ENCODE results near the gene CLTC. TPM values are rescaled to one million over a fixed set of nuclear protein-coding genes. Genes with fewer than 3 reads are reported as not detected.

The CLTC gene
- polyA plus RNA-seq, 1 experiment = 441 TPM

DNA sequence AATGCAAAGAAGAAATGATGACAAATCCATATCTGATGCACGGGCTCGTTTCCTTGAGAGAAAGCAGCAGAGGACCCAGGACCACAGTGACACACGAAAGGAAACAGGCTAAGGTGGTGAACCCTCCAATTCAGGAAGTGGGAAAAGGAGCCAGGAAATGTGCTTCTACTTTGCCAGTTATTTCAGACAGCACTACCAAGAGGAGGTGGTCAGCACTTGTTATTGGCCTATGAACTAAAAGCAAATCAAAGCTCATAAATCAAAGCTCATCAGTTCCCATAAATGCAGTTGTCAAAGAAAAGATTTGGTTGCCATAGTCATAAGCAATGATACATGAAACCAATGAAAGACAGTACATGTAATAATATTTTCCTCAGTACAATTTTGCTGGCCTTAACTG is 12.6 kb upstream of the CLTC start:
- Histone ChIP-seq H3K9me3 (ENCODE audit: control insufficient read depth, insufficient read depth, low read length) (no peaks in the 10 kb centered on the region), H3K4me3 (ENCODE audit: low read depth, low read length) (no peak overlapping the region), H3K27ac (ENCODE audit: low read depth, low read length) (no peak overlapping the region), H3K27me3 (ENCODE audit: control insufficient read depth, insufficient read depth, low read length) (no peaks in the 10 kb centered on the region)
- DNase-seq (ENCODE audit: low read depth, low spot score) = no peak
- TF ChIP-seq, protein P1, sequence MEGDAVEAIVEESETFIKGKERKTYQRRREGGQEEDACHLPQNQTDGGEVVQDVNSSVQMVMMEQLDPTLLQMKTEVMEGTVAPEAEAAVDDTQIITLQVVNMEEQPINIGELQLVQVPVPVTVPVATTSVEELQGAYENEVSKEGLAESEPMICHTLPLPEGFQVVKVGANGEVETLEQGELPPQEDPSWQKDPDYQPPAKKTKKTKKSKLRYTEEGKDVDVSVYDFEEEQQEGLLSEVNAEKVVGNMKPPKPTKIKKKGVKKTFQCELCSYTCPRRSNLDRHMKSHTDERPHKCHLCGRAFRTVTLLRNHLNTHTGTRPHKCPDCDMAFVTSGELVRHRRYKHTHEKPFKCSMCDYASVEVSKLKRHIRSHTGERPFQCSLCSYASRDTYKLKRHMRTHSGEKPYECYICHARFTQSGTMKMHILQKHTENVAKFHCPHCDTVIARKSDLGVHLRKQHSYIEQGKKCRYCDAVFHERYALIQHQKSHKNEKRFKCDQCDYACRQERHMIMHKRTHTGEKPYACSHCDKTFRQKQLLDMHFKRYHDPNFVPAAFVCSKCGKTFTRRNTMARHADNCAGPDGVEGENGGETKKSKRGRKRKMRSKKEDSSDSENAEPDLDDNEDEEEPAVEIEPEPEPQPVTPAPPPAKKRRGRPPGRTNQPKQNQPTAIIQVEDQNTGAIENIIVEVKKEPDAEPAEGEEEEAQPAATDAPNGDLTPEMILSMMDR (IDR thresholded peaks at IDR 0.05; ENCODE audit: low read depth, low read length) = no peak
- ChIA-PET CTCF (interaction anchor here (1.5 kb wide), 1 partner anchor 120 kb away, joined by 3 read pairs; no protein-coding TSS in a partner anchor), POLR2A (no interaction called here)

DNA sequence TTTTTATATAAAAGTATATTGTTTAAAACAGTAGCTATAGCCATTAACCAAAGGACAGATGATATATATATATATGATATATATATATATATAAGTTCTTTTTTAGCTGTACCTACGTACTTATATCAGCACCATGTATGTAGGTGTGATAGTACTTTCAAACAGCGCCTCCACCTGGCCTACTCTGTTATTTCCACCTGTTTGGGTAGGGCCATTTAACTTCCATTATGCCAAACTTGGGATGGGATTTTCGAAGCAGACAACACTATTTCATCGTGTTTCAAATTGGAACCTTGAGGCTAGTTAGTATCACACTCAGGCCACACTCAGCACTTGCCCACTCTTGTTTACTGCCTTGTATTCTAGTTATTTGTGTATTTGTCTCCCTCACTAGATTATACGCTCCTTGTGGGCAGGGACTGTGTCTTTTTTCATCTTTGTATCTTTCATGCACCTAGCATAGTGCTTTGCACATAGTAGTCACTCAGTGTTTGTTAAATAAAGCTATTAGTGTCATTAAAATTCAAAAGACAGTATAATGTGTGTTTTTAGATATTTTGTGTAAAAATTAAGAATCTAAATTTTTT is 11.8 kb upstream of the CLTC start:
- DNase-seq (ENCODE audit: low read depth, low spot score) = no peak
- TF ChIP-seq, protein P1 (IDR thresholded peaks at IDR 0.05; ENCODE audit: low read depth, low read length) = no peak
- H3K9me3 ChIP-seq (ENCODE audit: control insufficient read depth, insufficient read depth, low read length) = no peaks in the 10 kb centered on the region
- H3K27me3 ChIP-seq (ENCODE audit: control insufficient read depth, insufficient read depth, low read length) = no peaks in the 10 kb centered on the region
- ChIA-PET POLR2A (no interaction called here), CTCF (interaction anchor here (1.0 to 1.5 kb wide), 2 partner anchors 64 to 121 kb away, joined by 3 read pairs; no protein-coding TSS in a partner anchor)
- no peak overlapping the region for H3K4me3 ChIP-seq (ENCODE audit: low read depth, low read length)
- no peak overlapping the region for H3K27ac ChIP-seq (ENCODE audit: low read depth, low read length)

DNA sequence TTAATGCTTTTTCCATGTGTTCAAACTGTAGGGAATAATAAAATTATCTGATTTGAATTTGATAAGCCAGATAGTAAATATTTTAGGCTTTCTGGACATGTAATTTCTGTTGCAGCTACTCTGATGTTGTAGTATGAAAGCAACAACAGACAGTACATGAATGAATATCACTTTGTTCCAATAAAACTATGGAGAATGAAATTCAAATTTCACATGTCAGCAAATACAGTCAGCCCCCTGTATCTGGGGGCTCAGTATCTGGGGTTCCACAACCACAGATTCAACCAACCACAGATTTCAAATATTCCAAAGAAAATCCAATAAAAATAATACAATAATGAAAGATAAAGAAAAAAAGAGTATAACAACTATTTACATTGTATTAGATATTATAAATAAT is 8.2 kb upstream of the CLTC start:
- Histone ChIP-seq H3K4me3 (ENCODE audit: low read depth, low read length) (no peak overlapping the region), H3K27ac (ENCODE audit: low read depth, low read length) (no peak overlapping the region), H3K9me3 (ENCODE audit: control insufficient read depth, insufficient read depth, low read length) (no peaks in the 10 kb centered on the region), H3K27me3 (ENCODE audit: control insufficient read depth, insufficient read depth, low read length) (no peaks in the 10 kb centered on the region)
- no peak for DNase-seq (ENCODE audit: low read depth, low spot score)
- TF ChIP-seq, protein P1 (IDR thresholded peaks at IDR 0.05; ENCODE audit: low read depth, low read length) = no peak
- POLR2A ChIA-PET = no interaction called here
- CTCF ChIA-PET = no interaction called here

DNA sequence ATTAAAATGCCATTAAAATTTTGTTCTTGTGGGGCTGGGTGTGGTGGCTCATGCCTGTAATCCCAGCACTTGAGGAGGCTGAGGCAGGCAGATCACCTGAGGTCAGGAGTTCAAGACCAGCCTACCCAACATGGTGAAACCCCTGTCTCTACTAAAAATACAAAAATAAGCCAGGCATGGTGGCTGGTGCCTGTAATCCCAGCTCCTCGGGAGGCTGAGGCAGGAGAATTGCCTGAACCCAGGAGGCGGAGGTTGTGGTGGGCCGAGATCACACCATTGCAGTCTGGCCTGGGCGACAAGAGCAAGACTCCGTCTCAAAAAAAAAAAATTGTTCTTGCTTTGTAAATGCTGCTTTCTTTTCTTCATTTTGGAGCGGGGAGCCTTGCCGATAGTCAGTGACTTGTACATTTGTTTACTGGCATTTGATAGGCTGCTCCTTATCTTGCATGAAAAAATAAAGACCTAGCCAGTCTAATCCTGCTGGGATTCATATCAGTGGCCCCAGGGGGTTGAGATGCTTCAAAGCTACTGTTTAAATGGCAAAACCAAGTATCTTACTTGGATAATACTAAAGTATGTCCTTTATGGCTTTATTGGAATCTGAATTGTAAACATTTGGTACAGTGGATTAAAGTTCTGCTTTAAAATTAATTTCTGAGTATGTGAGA is 3.3 kb upstream of the CLTC start:
- H3K9me3 ChIP-seq (ENCODE audit: control insufficient read depth, insufficient read depth, low read length) = no peaks in the 10 kb centered on the region; the same call in 1 of the 2 replicates
- no peak for DNase-seq (ENCODE audit: low read depth, low spot score)
- TF ChIP-seq, protein P1 (IDR thresholded peaks at IDR 0.05; ENCODE audit: low read depth, low read length) = no peak
- CTCF ChIA-PET = no interaction called here
- no peaks in the 10 kb centered on the region for H3K27me3 ChIP-seq (ENCODE audit: control insufficient read depth, insufficient read depth, low read length)
- H3K27ac ChIP-seq (ENCODE audit: low read depth, low read length) = no peak overlapping the region
- POLR2A ChIA-PET = interaction anchor here (0.7 kb wide), 1 partner anchor 11 kb away, joined by 3 read pairs; no protein-coding TSS in a partner anchor
- H3K4me3 ChIP-seq (ENCODE audit: low read depth, low read length) = no peak overlapping the region

DNA sequence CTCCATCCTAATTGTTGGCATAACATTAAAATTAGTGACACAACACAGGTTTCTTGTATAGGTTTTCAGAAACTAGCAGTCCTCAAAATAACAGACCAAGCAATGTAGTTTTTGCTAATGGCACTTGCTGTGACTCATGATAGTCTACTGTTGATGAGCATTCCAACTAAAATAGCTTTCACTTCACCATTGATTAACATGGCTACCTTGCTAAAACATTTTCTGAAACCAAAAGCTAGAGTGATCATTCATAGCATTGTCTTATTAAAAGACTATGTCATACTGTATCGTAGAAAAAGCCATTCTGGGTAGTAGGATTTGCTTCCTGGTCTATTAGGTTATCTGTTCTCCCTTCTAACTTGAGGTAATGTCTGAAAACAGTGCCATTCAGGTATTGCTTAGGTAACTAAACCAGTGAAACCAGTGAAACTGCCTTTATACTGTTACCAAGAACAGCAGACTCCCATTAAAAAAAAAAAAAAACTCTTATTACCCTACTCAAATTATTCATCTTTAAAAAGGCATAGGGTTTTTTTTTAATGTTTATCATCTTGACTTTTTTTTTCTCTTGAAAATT is 2.5 kb upstream of the CLTC start:
- TF ChIP-seq, protein P1 (IDR thresholded peaks at IDR 0.05; ENCODE audit: low read depth, low read length) = no peak
- Histone ChIP-seq H3K27ac (ENCODE audit: low read depth, low read length) (no peak overlapping the region), H3K27me3 (ENCODE audit: control insufficient read depth, insufficient read depth, low read length) (no peaks in the 10 kb centered on the region), H3K9me3 (ENCODE audit: control insufficient read depth, insufficient read depth, low read length) (no peaks in the 10 kb centered on the region; the same call in 1 of the 2 replicates), H3K4me3 (ENCODE audit: low read depth, low read length) (no peak overlapping the region)
- ChIA-PET POLR2A (no interaction called here), CTCF (interaction anchor here (0.9 kb wide), 1 partner anchor 96 kb away, joined by 4 read pairs; no protein-coding TSS in a partner anchor)
- DNase-seq (ENCODE audit: low read depth, low spot score) = no peak

Measured in AG04450 (cell line).